H1 (cell line): ENCODE results near the gene ZNF592. TPM values are rescaled to one million over a fixed set of nuclear protein-coding genes. Genes with fewer than 3 reads are reported as not detected.
A peak's percentile ranks its signal among the peaks of the same experiment; 100 is the strongest.
"Not testable (repeated sequence)": the region's sequence is repeated elsewhere in the genome, so short reads cannot be mapped to it uniquely, and the experiment has no call there.

Experiments used
- CTCF ChIA-PET: fragments of 300-600 bp; sonication (Branson Sonifier 250); formaldehyde crosslinking; loops from one replicate; lab custom pipeline; 2021; ENCODE audit not compliant: partially characterized antibody; lab: Charles Lee
- POLR2A ChIA-PET: fragments of 300-600 bp; sonication (Branson Sonifier 250); formaldehyde crosslinking; loops from one replicate; lab custom pipeline; 2021; ENCODE audit warnings: inconsistent platforms; ENCODE audit not compliant: partially characterized antibody; lab: Charles Lee
- DNase-seq, 2 experiments: peaks; one replicate each; pipeline versions ENCODE4 v3.0.0 to v3.0.0-alpha.2; 2010 to 2022; ENCODE audit warnings: low spot score in 2 of 2, low read depth in 1 of 2, mixed read lengths in 1 of 2
- FAIRE-seq: peaks from 2 replicates; lab custom pipeline; 2011; peaks lifted over from hg19 to GRCh38; lab: Jason Lieb, UNC
- H2AFZ ChIP-seq: 2 replicates; pipeline ENCODE4 v1.8.1; 2012; ENCODE audit warnings: low read length, inconsistent platforms
- H2AK5ac ChIP-seq: 2 replicates; pipeline ENCODE4 v1.6.1; 2013; ENCODE audit warnings: low read depth, low read length
- H2BK120ac ChIP-seq: replicated peaks from 2 replicates; pipeline ENCODE3; 2013; ENCODE audit warnings: low read depth, low read length, inconsistent platforms
- H2BK12ac ChIP-seq: 2 replicates; pipeline ENCODE4 v1.6.1; 2013; ENCODE audit warnings: low read depth, low read length
- H2BK15ac ChIP-seq: 2 replicates; pipeline ENCODE4 v1.6.1; 2013; ENCODE audit warnings: low read length
- H2BK20ac ChIP-seq: 2 replicates; pipeline ENCODE4 v1.6.1; 2013; ENCODE audit warnings: low read length
- H2BK5ac ChIP-seq: 2 replicates; pipeline ENCODE4 v1.6.1; 2013; ENCODE audit warnings: low read depth, low read length
- H3K14ac ChIP-seq: 2 replicates; pipeline ENCODE4 v1.6.1; 2013; ENCODE audit warnings: inconsistent platforms; ENCODE audit not compliant: insufficient read length
- H3K18ac ChIP-seq: 2 replicates; pipeline ENCODE4 v1.6.1; 2013; ENCODE audit warnings: low read length; ENCODE audit errors: extremely low read depth
- H3K23ac ChIP-seq: 2 replicates; pipeline ENCODE4 v1.6.1; 2013; ENCODE audit warnings: inconsistent platforms; ENCODE audit not compliant: insufficient read length
- H3K23me2 ChIP-seq: 2 replicates; pipeline ENCODE4 v1.6.1; 2013; ENCODE audit warnings: low read depth, low read length
- H3K27ac ChIP-seq: 2 replicates; pipeline ENCODE4 v1.6.1; 2011; ENCODE audit warnings: low read depth, low read length, inconsistent platforms
- H3K27me3 ChIP-seq, 4 experiments: replicated peaks in 1 of 4; 1 replicate in 1 of 4; 2 replicates in 3 of 4; pipeline versions ENCODE4 v1.6.1 to v1.8.1; 2011 to 2013; ENCODE audit warnings: low read length in 3 of 4, mild to moderate bottlenecking in 3 of 4, inconsistent platforms in 2 of 4, mixed read lengths in 2 of 4, moderate library complexity in 1 of 4; ENCODE audit not compliant: control insufficient read depth in 3 of 4, insufficient read depth in 3 of 4; ENCODE audit errors: extremely low read depth in 1 of 4
- H3K36me3 ChIP-seq, 4 experiments: 2 replicates each; pipeline versions ENCODE4 v1.6.1 to v1.8.1; 2011 to 2013; ENCODE audit warnings: mild to moderate bottlenecking in 4 of 4, low read length in 3 of 4, moderate library complexity in 2 of 4, control low read depth in 1 of 4, inconsistent platforms in 1 of 4; ENCODE audit not compliant: insufficient read depth in 4 of 4, control insufficient read depth in 2 of 4
- H3K4ac ChIP-seq: replicated peaks from 2 replicates; pipeline ENCODE3; 2013; ENCODE audit warnings: low read length, low read depth, mixed read lengths, inconsistent platforms; ENCODE audit not compliant: insufficient read length
- H3K4me1 ChIP-seq, 4 experiments: replicated peaks in 1 of 4; 1 replicate in 1 of 4; 2 replicates in 3 of 4; pipeline versions ENCODE4 v1.6.1 to v1.8.1; 2011 to 2013; ENCODE audit warnings: low read length in 3 of 4, inconsistent platforms in 2 of 4, mixed read lengths in 1 of 4; ENCODE audit not compliant: insufficient read depth in 4 of 4, control insufficient read depth in 3 of 4
- H3K4me2 ChIP-seq, 2 experiments: 2 replicates each; pipeline versions ENCODE4 v1.6.1 to v1.8.1; 2011 to 2013; ENCODE audit warnings: low read depth in 2 of 2, low read length in 2 of 2, control low read depth in 1 of 2, inconsistent platforms in 1 of 2, mild to moderate bottlenecking in 1 of 2; ENCODE audit not compliant: insufficient read depth in 1 of 2
- H3K4me3 ChIP-seq, 4 experiments: fragments of 200-600, 300-600 bp in 1 of 4; sonication (generic), shearing (Covaris generic), sonication (Bioruptor Twin) in 1 of 4; 2 replicates each; pipeline versions ENCODE4 v1.5.1 to v1.8.1; 2011 to 2016; ENCODE audit warnings: low read length in 4 of 4, low read depth in 3 of 4, control low read depth in 2 of 4, inconsistent platforms in 2 of 4, mild to moderate bottlenecking in 2 of 4, mixed read lengths in 1 of 4, moderate library complexity in 1 of 4; ENCODE audit not compliant: insufficient read depth in 2 of 4; ENCODE audit errors: extremely low read depth in 1 of 4
- H3K56ac ChIP-seq: replicated peaks from 2 replicates; pipeline ENCODE3; 2013; ENCODE audit warnings: low read depth, mild to moderate bottlenecking, mixed read lengths, low read length, inconsistent platforms; ENCODE audit not compliant: insufficient read length
- H3K79me1 ChIP-seq: 2 replicates; pipeline ENCODE4 v1.6.1; 2013; ENCODE audit warnings: low read depth, low read length, control low read depth
- H3K79me2 ChIP-seq, 2 experiments: 2 replicates each; pipeline versions ENCODE4 v1.6.1 to v1.8.1; 2012 to 2013; ENCODE audit warnings: low read length in 2 of 2, mild to moderate bottlenecking in 2 of 2, inconsistent platforms in 1 of 2; ENCODE audit not compliant: insufficient read depth in 2 of 2, control insufficient read depth in 1 of 2
- H3K9ac ChIP-seq, 4 experiments: replicated peaks in 1 of 4; 1 replicate in 1 of 4; 2 replicates in 3 of 4; pipeline versions ENCODE4 v1.6.1 to v1.8.1; 2011 to 2013; ENCODE audit warnings: low read depth in 3 of 4, low read length in 3 of 4, control low read depth in 2 of 4, mild to moderate bottlenecking in 2 of 4, moderate library complexity in 2 of 4, inconsistent platforms in 1 of 4; ENCODE audit errors: extremely low read depth in 1 of 4
- H3K9me3 ChIP-seq, 2 experiments: 2 replicates each; pipeline versions ENCODE4 v1.6.1 to v1.8.1; 2012 to 2013; ENCODE audit warnings: mild to moderate bottlenecking in 2 of 2, moderate library complexity in 2 of 2, control low read depth in 1 of 2, inconsistent platforms in 1 of 2, low read depth in 1 of 2, low read length in 1 of 2, mixed read lengths in 1 of 2; ENCODE audit not compliant: insufficient read depth in 2 of 2
- H4K20me1 ChIP-seq, 2 experiments: replicated peaks in 1 of 2; 2 replicates each; pipeline versions ENCODE3 to v1.8.1; 2011 to 2013; ENCODE audit warnings: inconsistent platforms in 2 of 2, low read length in 2 of 2, mild to moderate bottlenecking in 1 of 2; ENCODE audit not compliant: insufficient read depth in 2 of 2, control insufficient read depth in 1 of 2
- H4K5ac ChIP-seq: 2 replicates; pipeline ENCODE4 v1.6.1; 2013; ENCODE audit warnings: low read length, low read depth, mixed read lengths, inconsistent platforms; ENCODE audit not compliant: insufficient read length
- H4K8ac ChIP-seq: 2 replicates; pipeline ENCODE4 v1.8.0; 2013; ENCODE audit warnings: mild to moderate bottlenecking, moderate library complexity, low read length, inconsistent platforms; ENCODE audit not compliant: insufficient read depth; ENCODE audit errors: extremely low read depth
- H4K91ac ChIP-seq: replicated peaks from 2 replicates; pipeline ENCODE3; 2013; ENCODE audit warnings: low read length, mixed read lengths, inconsistent platforms; ENCODE audit not compliant: insufficient read length
- EP300 ChIP-seq, 2 experiments: IDR thresholded peaks; 1 replicate in 1 of 2; 2 replicates in 1 of 2; pipeline ENCODE4 v1.6.1; 2011 to 2012; ENCODE audit warnings: low read depth in 2 of 2, low read length in 2 of 2, mild to moderate bottlenecking in 2 of 2, borderline replicate concordance in 1 of 2, inconsistent platforms in 1 of 2, moderate library complexity in 1 of 2
- POLR2AphosphoS5 ChIP-seq: IDR thresholded peaks from 2 replicates; pipeline ENCODE4 v1.6.1; 2011; ENCODE audit warnings: low read depth, low read length
- YY1 ChIP-seq: IDR thresholded peaks from 2 replicates; pipeline ENCODE4 v1.6.1; 2011; ENCODE audit warnings: low read depth, mild to moderate bottlenecking, low read length
- WGBS, 2 experiments: shearing (Covaris generic) in 1 of 2; methylation state at CpG; one replicate each; pipeline versions ENCODE4 v1.1.6 to v1.1.7; 2013 to 2015; ENCODE audit warnings: low lambda C conversion rate in 2 of 2, mixed read lengths in 2 of 2, inconsistent platforms in 1 of 2, low coverage in 1 of 2, missing lambda C conversion rate in 1 of 2; ENCODE audit not compliant: insufficient replicate concordance in 2 of 2, insufficient coverage in 1 of 2, insufficient read length in 1 of 2; ENCODE audit errors: extremely low coverage in 1 of 2, missing lambda C conversion rate in 1 of 2; 5-methylcytosine and 5-hydroxymethylcytosine counted together
- polyA plus RNA-seq, 7 experiments: library from polyadenylated mRNA; depleted of rRNA in 3 of 7; stranded (reverse) in 5 of 7; unstranded in 2 of 7; fragments of >200 nt in 5 of 7; fragments of 200-250 nt in 2 of 7; gene quantifications; 1 replicate in 5 of 7; 2 replicates in 1 of 7; 4 replicates in 1 of 7; pipeline versions ENCODE4 v1.2.1 to v1.2.3, GENCODE V29; 2011 to 2013; ENCODE audit warnings: missing spikeins in 2 of 7, mixed read lengths in 2 of 7
- total RNA-seq: library from RNA; stranded (reverse); fragmentation: NEBNext Ultra II Directional; extraction: Animal tissue kit (Norgen Biotek cat#: 25700); gene quantifications from 2 replicates; pipeline ENCODE4 v1.2.1, GENCODE V29; 2021
- TF ChIP-seq, protein P1 (sequence below): IDR thresholded peaks from 2 replicates; pipeline ENCODE4 v1.6.1; 2012; ENCODE audit warnings: low read length, inconsistent platforms

ZNF592 gene
- total and polyA plus RNA-seq, 2 of the 8 experiments (the other 6 are each of a cell fraction or from before 2014, with no cell fraction given) = 14.2 to 33.0 TPM

DNA sequence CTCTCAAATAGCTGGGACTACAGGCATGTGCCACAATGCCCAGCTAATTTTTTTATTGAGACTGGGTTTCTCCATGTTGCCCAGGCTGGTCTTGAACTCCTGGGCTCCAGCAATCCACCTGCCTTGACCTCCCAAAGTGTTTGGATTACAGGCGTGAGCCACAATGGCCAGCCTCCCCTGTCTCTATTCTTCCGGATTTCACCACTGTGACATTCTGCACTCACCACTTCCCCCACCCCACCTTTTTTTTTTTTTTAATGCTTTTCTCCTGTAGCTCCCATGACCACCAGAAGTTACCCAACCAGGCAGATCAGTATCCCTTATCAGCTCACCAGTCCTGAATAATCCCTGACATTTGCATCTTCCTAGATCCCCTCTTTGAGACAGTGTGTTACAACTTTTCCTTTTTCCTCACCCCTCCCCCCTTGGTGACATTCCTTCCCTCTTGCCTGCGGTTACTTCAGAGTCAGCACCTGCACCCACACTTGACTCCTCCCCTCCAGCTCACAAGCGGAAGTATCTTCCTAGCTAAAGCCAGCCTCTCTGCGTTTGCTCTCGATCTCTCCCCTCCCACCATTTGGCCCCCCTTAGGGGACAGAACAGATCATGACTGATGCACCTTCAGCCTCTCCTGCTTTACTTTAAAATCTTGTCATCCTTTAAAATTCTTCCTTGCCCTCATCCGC, 13.5 kb upstream of the ZNF592 start (continued):
- TF ChIP-seq EP300 (IDR thresholded peaks at IDR 0.05; ENCODE audit: borderline replicate concordance in 1 of 2, low read depth in 2 of 2, low read length in 2 of 2) (0 out of 3 replicates have a peak, but pooled peaks of 1 of the 2 experiments have one; percentile 8), YY1 (peak; percentile 30; the same call in 1 of the 2 replicates), POLR2AphosphoS5 (peak; percentile 55; the same call in 1 of the 2 replicates)
- TF ChIP-seq, protein P1, sequence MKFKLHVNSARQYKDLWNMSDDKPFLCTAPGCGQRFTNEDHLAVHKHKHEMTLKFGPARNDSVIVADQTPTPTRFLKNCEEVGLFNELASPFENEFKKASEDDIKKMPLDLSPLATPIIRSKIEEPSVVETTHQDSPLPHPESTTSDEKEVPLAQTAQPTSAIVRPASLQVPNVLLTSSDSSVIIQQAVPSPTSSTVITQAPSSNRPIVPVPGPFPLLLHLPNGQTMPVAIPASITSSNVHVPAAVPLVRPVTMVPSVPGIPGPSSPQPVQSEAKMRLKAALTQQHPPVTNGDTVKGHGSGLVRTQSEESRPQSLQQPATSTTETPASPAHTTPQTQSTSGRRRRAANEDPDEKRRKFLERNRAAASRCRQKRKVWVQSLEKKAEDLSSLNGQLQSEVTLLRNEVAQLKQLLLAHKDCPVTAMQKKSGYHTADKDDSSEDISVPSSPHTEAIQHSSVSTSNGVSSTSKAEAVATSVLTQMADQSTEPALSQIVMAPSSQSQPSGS = no peak

DNA sequence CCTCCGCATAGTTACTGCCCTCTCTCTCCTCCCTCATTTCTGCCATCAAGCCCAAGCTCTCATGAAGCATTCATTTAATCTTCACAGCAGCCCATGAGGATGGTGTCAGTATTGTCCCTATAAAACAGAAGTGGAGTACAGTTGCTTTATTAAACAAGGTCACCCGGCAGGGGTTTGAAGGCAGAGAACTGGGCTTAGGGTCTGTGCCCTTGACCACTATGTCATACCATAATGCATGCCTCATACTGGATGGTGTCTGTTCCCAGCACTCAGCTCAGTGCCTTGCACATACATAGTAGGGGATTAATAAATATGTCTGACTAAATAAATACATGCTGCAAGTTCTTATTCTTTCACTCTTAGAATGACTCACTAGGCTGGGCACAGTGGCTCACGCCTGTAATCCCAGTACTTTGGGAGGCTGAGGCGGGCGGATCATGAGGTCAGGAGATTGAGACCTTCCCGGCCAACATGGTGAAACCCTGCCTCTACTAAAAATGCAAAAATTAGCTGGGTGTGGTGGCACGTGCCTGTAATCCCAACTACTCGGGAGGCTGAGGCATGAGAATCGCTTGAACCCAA, 12.8 kb upstream of the ZNF592 start:
- H3K14ac ChIP-seq, H3K79me2 ChIP-seq, H3K9me3 ChIP-seq, H4K20me1 ChIP-seq, H3K79me1 ChIP-seq, FAIRE-seq, H3K56ac ChIP-seq, H4K8ac ChIP-seq, H2BK12ac ChIP-seq, H3K23me2 ChIP-seq, H2AK5ac ChIP-seq, DNase-seq, H3K23ac ChIP-seq, H3K27me3 ChIP-seq, H3K36me3 ChIP-seq: not testable (repeated sequence)
- peak overlapping the region; percentile 40 for H3K4ac ChIP-seq
- peak overlapping the region; percentile 62 to 83 for H3K4me2 ChIP-seq
- peak overlapping the region in 1 of 4 experiments; percentile 42; a peak in 1 of 7 replicates for H3K9ac ChIP-seq
- peak overlapping the region; percentile 3 to 42 (median 27); a peak in 3 of 8 replicates for H3K4me3 ChIP-seq
- peaks cover 5 to 11% (median 8%) of the 10 kb centered on the region in 4 experiments for H3K4me1 ChIP-seq
- H4K5ac ChIP-seq = peak overlapping the region; percentile 55
- H3K27ac ChIP-seq = 0 out of 2 replicates have a peak overlapping the region, but pooled peaks have one; percentile 2
- CTCF ChIA-PET = interaction anchor here (1.1 to 4.6 kb wide), 8 partner anchors 12 to 148 kb away, joined by 3 to 21 read pairs (median 4); partner anchors contain the start of gene SEC11A
- H2BK5ac ChIP-seq = peak overlapping the region; percentile 76; the same call in 1 of the 2 replicates
- peak overlapping the region; percentile 13; the same call in 1 of the 2 replicates for H2BK20ac ChIP-seq
- 0 out of 2 replicates have a peak overlapping the region, but pooled peaks have one; percentile 12 for H2AFZ ChIP-seq
- H4K91ac ChIP-seq = peak overlapping the region; percentile 8
- peak overlapping the region; percentile 26; the same call in 1 of the 2 replicates for H3K18ac ChIP-seq
- peak overlapping the region; percentile 0 for H2BK120ac ChIP-seq
- 76% methylated on average over 9 of the region's 9 CpGs; no CpG with 5 or more reads in 1 of the 2 experiments for WGBS, 2 experiments
- H2BK15ac ChIP-seq = 0 out of 2 replicates have a peak overlapping the region, but pooled peaks have one; percentile 75
- POLR2A ChIA-PET = interaction anchor here (0.9 to 5.7 kb wide), 8 partner anchors 8 to 148 kb away, joined by 3 to 43 read pairs (median 6); partner anchors contain the start of genes SEC11A, WDR73 and ZNF592
